ENCODE data around the gene IL3RA.

The IL3RA gene

GRCh38 chrX:1378306-1378759, 41.7 kb downstream of the IL3RA start:
- DNase-seq (ENCODE audit: extremely low read depth in 1 of 2, low read depth in 1 of 2): no peak

GRCh38 chrX:1380672-1381233, 44.2 kb downstream of the IL3RA start:
- DNase-seq (ENCODE audit: extremely low read depth in 1 of 2, low read depth in 1 of 2): no peak

GRCh38 chrX:1384658-1385252, 48.2 kb downstream of the IL3RA start:
- no peak for DNase-seq (ENCODE audit: extremely low read depth in 1 of 2, low read depth in 1 of 2)

GRCh38 chrX:1385253-1386223, 49.0 kb downstream of the IL3RA start:
- no peak for DNase-seq (ENCODE audit: extremely low read depth in 1 of 2, low read depth in 1 of 2)

- DNase-seq (ENCODE audit: extremely low read depth in 1 of 2, low read depth in 1 of 2): no peak
These were observed 49.9 kb downstream of the IL3RA start for GRCh38 chrX:1386338-1387127.

- DNase-seq (ENCODE audit: extremely low read depth in 1 of 2, low read depth in 1 of 2): no peak
These were observed 50.7 kb downstream of the IL3RA start for GRCh38 chrX:1387141-1387776.

- DNase-seq (ENCODE audit: extremely low read depth in 1 of 2, low read depth in 1 of 2): no peak
These were observed 52.1 kb downstream of the IL3RA start for GRCh38 chrX:1388651-1389050.

GRCh38 chrX:1389181-1389992, 52.8 kb downstream of the IL3RA start:
- DNase-seq (ENCODE audit: extremely low read depth in 1 of 2, low read depth in 1 of 2): no peak

GRCh38 chrX:1389993-1390285, 53.4 kb downstream of the IL3RA start:
- no peak for DNase-seq (ENCODE audit: extremely low read depth in 1 of 2, low read depth in 1 of 2)

- no peak for DNase-seq (ENCODE audit: extremely low read depth in 1 of 2, low read depth in 1 of 2)
These were observed 54.2 kb downstream of the IL3RA start for GRCh38 chrX:1390621-1391369.

GRCh38 chrX:1391370-1391706, 54.8 kb downstream of the IL3RA start:
- DNase-seq (ENCODE audit: extremely low read depth in 1 of 2, low read depth in 1 of 2): peak in 1 of 2 donors; percentile 60

- peak; percentile 96 to 100 for DNase-seq (ENCODE audit: extremely low read depth in 1 of 2, low read depth in 1 of 2)
These were observed 55.3 kb downstream of the IL3RA start, which contains the start of gene SLC25A6 for GRCh38 chrX:1391707-1392375. TSS of gene SLC25A6 (minus strand) at chrX:1392113. CDS start at chrX:1392009, 104 bp downstream.

GRCh38 chrX:1392376-1393068, 55.9 kb downstream of the IL3RA start:
- DNase-seq (ENCODE audit: extremely low read depth in 1 of 2, low read depth in 1 of 2): no peak

- DNase-seq (ENCODE audit: extremely low read depth in 1 of 2, low read depth in 1 of 2): no peak
These were observed 57.5 kb downstream of the IL3RA start for GRCh38 chrX:1393871-1394615.

- DNase-seq (ENCODE audit: extremely low read depth in 1 of 2, low read depth in 1 of 2): no peak
These were observed 58.3 kb downstream of the IL3RA start for GRCh38 chrX:1394731-1395501.

- no peak for DNase-seq (ENCODE audit: extremely low read depth in 1 of 2, low read depth in 1 of 2)
These were observed 59.1 kb downstream of the IL3RA start for GRCh38 chrX:1395646-1396216.

Measured in activated CD8-positive, alpha-beta memory T cell treated with anti-CD3 and anti-CD28 coated beads for 1 hour (primary cell).